ENCODE data around the gene GOLGA5. TPM values are rescaled to one million over a fixed set of nuclear protein-coding genes. Genes with fewer than 3 reads are reported as not detected.

The GOLGA5 gene
- total and polyA plus RNA-seq, 2 experiments from 2014 or later = 26.2 to 30.2 TPM

- H4K20me1 ChIP-seq (replicated peaks; ENCODE audit: insufficient read depth) = no peaks in the 10 kb centered on the region
- no peaks in the 10 kb centered on the region for H3K27me3 ChIP-seq (ENCODE audit: insufficient read depth)
- H3K27ac ChIP-seq (ENCODE audit: low read depth) = no peak overlapping the region
- ATAC-seq (no peak), DNase-seq (ENCODE audit: low spot score) (no peak)
- Mint-ChIP-seq H3K9me3 (no peaks in the 10 kb centered on the region; the same call in 2 of the 3 replicates), H3K27ac (no peak overlapping the region), H3K4me1 (0 out of 3 replicates have a peak, but pooled peaks cover 6% of the 10 kb centered on the region), H3K27me3 (ENCODE audit: insufficient read depth, low read depth, poor library complexity) (no peaks in the 10 kb centered on the region), H3K4me3 (no peak overlapping the region), H3K36me3 (ENCODE audit: low read depth) (no peaks in the 10 kb centered on the region)
- H3K36me3 ChIP-seq (ENCODE audit: insufficient read depth) = no peaks in the 10 kb centered on the region
- no peak overlapping the region for H3K4me2 ChIP-seq
- H3F3A ChIP-seq (replicated peaks; ENCODE audit: low read depth) = no peaks in the 10 kb centered on the region
- H2AFZ ChIP-seq = no peak overlapping the region
- no peak for TF ChIP-seq ZNF114 (CRISPR knock-in tag; IDR thresholded peaks at IDR 0.05)
- no peak for TF ChIP-seq NANOG (IDR thresholded peaks at IDR 0.05; ENCODE audit: borderline replicate concordance)
- no peak for TF ChIP-seq ZNF462 (CRISPR knock-in tag; IDR thresholded peaks at IDR 0.05)
- no peak for TF ChIP-seq CTCF (conservative IDR thresholded peaks at IDR 0.05; ENCODE audit: low read depth in 2 of 2)
- TF ChIP-seq POLR2AphosphoS5 (IDR thresholded peaks at IDR 0.05; ENCODE audit: low read depth) = no peak
- no peak for TF ChIP-seq STAT1 (IDR thresholded peaks at IDR 0.05; ENCODE audit: unreplicated experiment)
- no peak for TF ChIP-seq EZH2 (IDR thresholded peaks at IDR 0.05; ENCODE audit: low read depth, unreplicated experiment)
- no peak for TF ChIP-seq REST (IDR thresholded peaks at IDR 0.05; ENCODE audit: unreplicated experiment)
- no peak for TF ChIP-seq EZH2phosphoT487 (IDR thresholded peaks at IDR 0.05; ENCODE audit: unreplicated experiment)
- TF ChIP-seq ETS1 (IDR thresholded peaks at IDR 0.05) = no peak
- TF ChIP-seq JUNB (IDR thresholded peaks at IDR 0.05; ENCODE audit: unreplicated experiment) = no peak
- no peak for TF ChIP-seq ZNF331 (CRISPR knock-in tag; IDR thresholded peaks at IDR 0.05; ENCODE audit: low read depth)
- TF ChIP-seq CREB1 (CRISPR knock-in tag; IDR thresholded peaks at IDR 0.05; ENCODE audit: low read depth) = no peak
- no peak overlapping the region for H3K4me3 ChIP-seq
- H3K9me2 ChIP-seq (ENCODE audit: insufficient read depth) = peaks cover 5% of the 10 kb centered on the region; the same call in 1 of the 2 replicates
- H3K79me2 ChIP-seq (replicated peaks; ENCODE audit: insufficient read depth) = no peaks in the 10 kb centered on the region
- no peaks in the 10 kb centered on the region for H3K4me1 ChIP-seq (ENCODE audit: insufficient read depth)
Measured at GRCh38 chr14:92780444-92781232, 13.5 kb upstream of the GOLGA5 start.
